Activated CD4-positive, alpha-beta T cell treated with anti-CD3 and anti-CD28 coated beads, Interleukin-2, Interleukin-6, amounts not matched to agents 100 ng/mL and 50 ng/mL, durations not matched to agents 16 hours and 8 hours (primary cell): ENCODE data around the gene NMT2.

ENCODE experiments used
- DNase-seq: peaks from one replicate; pipeline ENCODE4 v3.0.0-alpha.2; 2020

NMT2 gene

DNA sequence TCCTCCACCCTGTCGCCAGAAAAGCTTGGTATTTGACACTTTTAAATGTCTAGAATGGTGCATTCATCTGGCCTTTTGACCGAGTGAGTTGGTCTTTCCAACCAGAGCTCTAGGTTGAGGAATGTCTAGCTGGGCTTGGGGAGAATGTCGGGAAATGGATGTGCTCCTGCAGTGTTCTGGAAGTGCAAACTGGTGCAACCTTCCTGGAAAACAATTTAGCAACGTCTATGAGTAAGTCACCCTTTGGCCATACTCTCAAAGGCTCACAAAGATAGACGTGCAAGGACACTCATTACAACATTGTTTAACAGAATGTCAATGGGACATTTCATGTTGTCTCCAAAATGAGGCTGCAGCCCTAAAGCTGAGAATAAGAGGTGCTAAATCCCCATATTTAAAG lies 12.2 kb upstream of the NMT2 start:
- no peak for DNase-seq

- DNase-seq = no peak
Measured at GRCh38 chr10:15176269-15176668, 7.8 kb upstream of the NMT2 start.

DNA sequence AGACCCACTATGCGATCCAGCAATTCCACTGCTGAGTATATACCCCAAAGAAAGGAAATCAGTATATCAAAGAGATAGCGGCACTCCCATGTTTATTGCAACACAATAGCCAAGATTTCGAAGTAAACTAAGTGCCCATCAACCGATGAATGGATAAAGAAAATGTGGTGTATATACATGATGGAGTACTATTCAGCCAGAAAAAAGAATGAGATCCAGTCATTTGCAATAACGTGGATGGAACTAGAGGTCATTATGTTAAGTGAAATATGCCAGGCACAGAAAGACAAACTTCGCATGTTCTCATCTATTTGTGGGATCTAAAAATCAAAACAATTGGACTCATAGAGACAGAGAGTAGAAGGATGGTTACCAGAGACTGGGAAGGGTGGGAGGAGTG lies 7.1 kb upstream of the NMT2 start:
- no peak for DNase-seq

DNA sequence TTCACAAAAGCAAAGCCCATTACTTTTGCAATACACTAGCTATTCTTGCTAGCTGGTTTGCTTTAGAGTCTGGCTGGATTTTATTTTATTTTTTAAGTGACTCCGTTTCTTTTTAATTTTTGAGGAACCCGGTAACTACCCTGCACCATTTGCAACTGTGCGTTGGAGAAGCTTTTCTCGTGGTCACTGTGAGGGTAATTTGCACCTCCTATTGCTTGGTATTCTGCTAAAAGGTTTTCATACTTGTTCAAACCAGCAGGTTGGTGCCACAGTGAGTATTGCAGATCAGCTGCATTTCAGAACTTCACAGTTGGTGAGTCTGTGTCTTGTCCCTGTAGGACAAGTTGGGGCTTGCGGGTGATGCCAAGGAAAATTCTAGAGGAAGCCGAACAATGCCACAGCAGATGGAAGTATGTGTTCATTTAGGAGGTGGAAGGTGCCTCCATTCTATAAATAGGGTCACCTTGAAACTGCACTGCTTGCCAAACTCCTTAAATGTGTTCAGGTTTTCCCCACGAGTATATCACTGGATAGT lies 3.9 kb upstream of the NMT2 start:
- DNase-seq = no peak

- peak; percentile 71 for DNase-seq
Measured at GRCh38 chr10:15169555-15170401, 1.3 kb upstream of the NMT2 start.

- peak; percentile 99 for DNase-seq
Measured at GRCh38 chr10:15168786-15169554, 477 bp upstream of the NMT2 start.

DNA sequence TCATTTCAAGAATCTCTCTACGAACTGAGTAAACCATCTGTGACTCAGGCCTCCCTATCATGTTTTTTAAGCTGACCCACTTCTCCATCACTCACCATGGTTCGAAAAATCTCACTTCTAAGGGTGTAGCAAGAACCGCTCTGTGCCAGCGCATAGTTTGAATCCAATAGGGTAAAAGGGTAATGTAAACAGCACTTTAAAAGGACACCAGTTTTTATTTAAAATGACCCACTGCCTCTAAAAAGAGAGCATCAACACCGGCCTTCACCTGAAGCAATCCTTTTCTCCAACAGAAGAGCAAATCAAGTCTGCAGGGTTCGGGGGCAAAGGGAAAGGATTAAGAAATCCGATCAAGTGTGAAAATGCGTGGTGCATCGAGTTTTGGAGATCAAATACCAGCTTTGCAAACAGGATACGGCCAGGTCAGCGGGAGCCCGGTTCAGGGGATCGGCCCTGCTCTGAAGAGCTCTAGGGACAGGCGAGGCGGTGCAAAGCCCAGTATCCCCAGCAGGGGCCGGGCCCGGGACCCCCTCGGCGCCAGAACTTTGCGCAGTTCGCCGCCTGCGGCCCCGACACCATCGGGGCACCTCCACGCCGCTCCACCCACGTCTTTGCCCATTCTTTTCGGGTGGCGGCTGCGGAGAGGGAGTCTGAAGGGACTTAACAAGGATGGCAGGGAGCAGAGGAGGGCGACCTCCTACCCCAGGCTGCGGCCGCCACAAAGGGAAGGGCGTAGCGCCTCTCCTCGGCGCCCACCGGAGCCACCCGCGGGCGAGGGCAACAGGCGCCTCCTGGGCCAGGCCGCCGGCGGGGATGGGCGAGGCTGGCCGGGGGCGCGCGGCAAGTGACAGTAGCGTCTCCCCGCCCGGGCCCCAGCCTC lies 842 bp downstream of the NMT2 start:
- DNase-seq = peak; percentile 65

DNA sequence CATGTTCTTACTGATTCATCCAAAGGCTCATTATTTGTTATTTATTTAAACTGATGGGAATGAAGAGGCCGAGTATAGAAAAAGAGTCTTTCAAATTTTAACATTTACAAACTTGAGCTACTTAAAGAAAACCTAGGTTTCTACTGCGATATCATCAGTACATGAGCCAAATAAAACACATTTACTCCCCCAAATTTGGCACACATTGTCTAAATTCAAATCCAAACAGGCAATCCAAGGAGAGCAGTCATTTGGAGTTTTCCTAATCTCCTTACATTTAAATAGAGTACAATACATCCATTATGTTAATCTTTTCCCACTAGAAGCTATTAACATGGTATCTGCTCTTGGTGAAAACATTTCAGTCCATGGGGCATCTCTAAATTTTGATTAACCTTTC lies 2.2 kb downstream of the NMT2 start:
- DNase-seq = no peak

- no peak for DNase-seq
Measured at GRCh38 chr10:15163253-15163828, 5.2 kb downstream of the NMT2 start.

DNA sequence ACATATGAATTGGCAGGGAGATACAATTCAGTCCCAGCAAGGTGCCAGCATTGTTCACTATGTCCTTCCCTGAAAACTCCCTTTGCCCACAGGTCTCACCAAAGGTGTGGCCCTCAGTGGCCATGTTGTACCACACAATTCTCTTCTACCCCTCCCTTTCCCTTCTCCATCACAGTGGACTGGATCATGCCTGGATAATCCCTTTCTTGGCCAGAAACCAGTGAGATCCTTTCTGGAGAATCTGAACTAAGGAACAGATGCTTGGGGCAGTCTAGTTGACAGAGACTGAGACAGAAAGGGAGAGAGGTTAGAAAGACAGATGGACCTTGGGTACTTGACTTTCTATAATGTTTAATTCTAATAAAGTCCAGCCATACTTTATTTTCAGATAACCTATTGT lies 9.5 kb downstream of the NMT2 start:
- DNase-seq = no peak

GRCh38 chr10:15158448-15158847 lies 10.0 kb downstream of the NMT2 start:
- no peak for DNase-seq

- no peak for DNase-seq
Measured at GRCh38 chr10:15155978-15156656, 12.4 kb downstream of the NMT2 start.

GRCh38 chr10:15152556-15152955 lies 15.9 kb downstream of the NMT2 start:
- no peak for DNase-seq

- no peak for DNase-seq
Measured at GRCh38 chr10:15150563-15150962, 17.9 kb downstream of the NMT2 start.

- DNase-seq = no peak
Measured at GRCh38 chr10:15149042-15149771, 19.3 kb downstream of the NMT2 start.

DNA sequence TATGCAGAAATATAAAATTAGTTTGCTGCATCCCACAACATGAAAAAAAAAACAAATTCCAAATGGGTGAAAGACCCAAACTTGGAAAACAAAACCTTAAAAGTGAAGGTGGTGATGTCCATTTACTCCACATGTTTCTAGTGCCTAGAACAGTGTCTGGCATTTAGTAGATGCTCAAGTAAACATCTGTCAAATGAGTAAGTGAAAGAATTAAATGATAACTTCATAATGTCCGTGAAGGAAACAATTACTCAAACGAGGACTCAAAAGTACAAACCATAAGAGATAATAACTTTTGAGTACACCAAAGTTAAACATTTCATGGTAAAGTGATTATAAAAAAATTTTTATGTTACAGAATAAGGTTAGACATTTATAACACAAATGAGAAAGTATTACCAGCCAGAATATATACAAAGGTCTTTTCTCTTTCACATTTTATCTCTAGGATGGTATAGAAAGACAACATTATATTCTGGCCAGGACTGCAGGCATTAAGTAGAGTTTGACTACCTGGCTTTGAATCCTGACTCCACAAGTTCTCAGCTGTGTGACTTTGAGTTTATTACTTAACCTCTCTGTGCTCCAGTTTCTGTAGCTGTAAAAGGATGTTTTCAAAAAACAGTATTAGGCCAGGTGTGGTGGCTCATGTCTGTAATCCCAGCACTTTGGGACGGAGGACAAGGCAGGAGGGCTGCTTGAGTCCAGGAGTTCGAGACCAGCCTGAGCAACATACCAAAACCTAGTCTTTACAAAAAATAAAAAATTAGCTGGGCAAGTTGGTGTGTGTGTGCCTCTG lies 20.7 kb downstream of the NMT2 start:
- no peak for DNase-seq

GRCh38 chr10:15146366-15146765 lies 22.1 kb downstream of the NMT2 start:
- DNase-seq = no peak

- DNase-seq = no peak
Measured at GRCh38 chr10:15144788-15145187, 23.7 kb downstream of the NMT2 start.

GRCh38 chr10:15141136-15142054 lies 27.1 kb downstream of the NMT2 start:
- peak; percentile 22 for DNase-seq
